IMR-90 (cell line): ENCODE results near the gene SYCP3.

Experiments
- CTCF ChIP-seq: conservative IDR thresholded peaks from 2 replicates; pipeline ENCODE4 v1.5.1; 2012; ENCODE audit warnings: mild to moderate bottlenecking, low read depth, low read length, improper control_type of control experiment
- MAFK ChIP-seq: IDR thresholded peaks from 2 replicates; pipeline ENCODE4 v1.6.1; 2012; ENCODE audit warnings: low read depth, low read length, improper control_type of control experiment
- MXI1 ChIP-seq: IDR thresholded peaks from 2 replicates; pipeline ENCODE4 v1.6.1; 2012; ENCODE audit warnings: low read depth, mild to moderate bottlenecking, low read length, moderate library complexity, borderline replicate concordance
- POLR2A ChIP-seq: IDR thresholded peaks from 2 replicates; pipeline ENCODE4 v1.6.1; 2012; ENCODE audit warnings: mild to moderate bottlenecking, low read depth, low read length

- TF ChIP-seq CTCF (no peak), MAFK (no peak), MXI1 (no peak), POLR2A (no peak)
Observed at GRCh38 chr12:101685092-101685491, 54.2 kb downstream of the SYCP3 start.
